ENCODE results near the gene HOXC12.

GRCh38 chr12:53950789-53951576, 3.7 kb upstream of the HOXC12 start:
- TF ChIP-seq CTCF (IDR thresholded peaks at IDR 0.05; ENCODE audit: control extremely low read depth in 1 of 3, insufficient read depth in 1 of 3, low read depth in 1 of 3, low read length in 3 of 3): no peak
- TF ChIP-seq NRF1 (IDR thresholded peaks at IDR 0.05; ENCODE audit: low read depth, low read length): no peak
- no peak for TF ChIP-seq SIN3A (conservative IDR thresholded peaks at IDR 0.05 in 1 of 2, IDR thresholded peaks at IDR 0.05 in 1 of 2; ENCODE audit: low read depth in 1 of 2, low read length in 2 of 2)
- TF ChIP-seq EZH2 (IDR thresholded peaks at IDR 0.05; ENCODE audit: low read depth, low read length, severe bottlenecking): no peak
- TF ChIP-seq SRF (IDR thresholded peaks at IDR 0.05; ENCODE audit: low read depth, low read length): no peak
- TF ChIP-seq RFX5 (IDR thresholded peaks at IDR 0.05; ENCODE audit: borderline replicate concordance, low read depth, low read length): no peak
- TF ChIP-seq HDAC6 (IDR thresholded peaks at IDR 0.05; ENCODE audit: low read depth, low read length): no peak
- no peak for TF ChIP-seq EP300 (IDR thresholded peaks at IDR 0.05; ENCODE audit: borderline replicate concordance in 1 of 2, low read depth in 2 of 2, low read length in 2 of 2)
- no peak for TF ChIP-seq E2F6 (IDR thresholded peaks at IDR 0.05)
- TF ChIP-seq JUN (IDR thresholded peaks at IDR 0.05; ENCODE audit: low read depth, low read length): no peak

Measured in H1 (cell line).